NCI-H146 treated with DMSO at 0.1 percent for 48 hours (cell line): Measurements from ENCODE around the gene IZUMO3.
"Not testable (repeated sequence)": the region's sequence is repeated elsewhere in the genome, so short reads cannot be mapped to it uniquely, and the experiment has no call there.

Source experiments
- DNase-seq: peaks from one replicate; lab custom pipeline; 2025; ENCODE audit not compliant: unreplicated experiment; lab: John Stamatoyannopoulos, UW

The IZUMO3 gene

GRCh38 chr9:24545847-24546522, at the start of gene IZUMO3:
Gene IZUMO3 (minus strand): TSS chr9:24545897. CDS start chr9:24545649, 248 bp downstream.
- DNase-seq: no peak

GRCh38 chr9:24594234-24594850, 48.6 kb upstream of the IZUMO3 start:
- no peak for DNase-seq

- DNase-seq: no peak
Observed at GRCh38 chr9:24590432-24590831, 44.7 kb upstream of the IZUMO3 start.

- no peak for DNase-seq
Observed at GRCh38 chr9:24587883-24588282, 42.2 kb upstream of the IZUMO3 start.

GRCh38 chr9:24582146-24583126, 36.7 kb upstream of the IZUMO3 start:
- no peak for DNase-seq

GRCh38 chr9:24580005-24580404, 34.3 kb upstream of the IZUMO3 start:
- DNase-seq: not testable (repeated sequence)

GRCh38 chr9:24572406-24572805, 26.7 kb upstream of the IZUMO3 start:
- no peak for DNase-seq

- no peak for DNase-seq
Observed at GRCh38 chr9:24561957-24562356, 16.3 kb upstream of the IZUMO3 start.

- no peak for DNase-seq
Observed at GRCh38 chr9:24553183-24553552, 7.5 kb upstream of the IZUMO3 start.

- no peak for DNase-seq
Observed at GRCh38 chr9:24552526-24553182, 7.0 kb upstream of the IZUMO3 start.

- DNase-seq: no peak
Observed at GRCh38 chr9:24545285-24545684, 412 bp downstream of the IZUMO3 start.

GRCh38 chr9:24518545-24518944, 27.2 kb downstream of the IZUMO3 start:
- no peak for DNase-seq

GRCh38 chr9:24516463-24516862, 29.2 kb downstream of the IZUMO3 start:
- no peak for DNase-seq

GRCh38 chr9:24509850-24510249, 35.8 kb downstream of the IZUMO3 start:
- DNase-seq: no peak

GRCh38 chr9:24504521-24504920, 41.2 kb downstream of the IZUMO3 start:
- DNase-seq: no peak

- no peak for DNase-seq
Observed at GRCh38 chr9:24502206-24502937, 43.3 kb downstream of the IZUMO3 start.

GRCh38 chr9:24500761-24501160, 44.9 kb downstream of the IZUMO3 start:
- DNase-seq: no peak

GRCh38 chr9:24498632-24499031, 47.1 kb downstream of the IZUMO3 start:
- no peak for DNase-seq

- DNase-seq: no peak
Observed at GRCh38 chr9:24497671-24498070, 48.0 kb downstream of the IZUMO3 start.
